OCI-M2 (cell line): ENCODE measurements around the gene C5orf22.
"Not testable (repeated sequence)": the region's sequence is repeated elsewhere in the genome, so short reads cannot be mapped to it uniquely, and the experiment has no call there.

Source experiments
- DNase-seq: peaks from one replicate; lab custom pipeline; 2025; ENCODE audit not compliant: unreplicated experiment; lab: John Stamatoyannopoulos, UW

C5orf22 gene

DNA sequence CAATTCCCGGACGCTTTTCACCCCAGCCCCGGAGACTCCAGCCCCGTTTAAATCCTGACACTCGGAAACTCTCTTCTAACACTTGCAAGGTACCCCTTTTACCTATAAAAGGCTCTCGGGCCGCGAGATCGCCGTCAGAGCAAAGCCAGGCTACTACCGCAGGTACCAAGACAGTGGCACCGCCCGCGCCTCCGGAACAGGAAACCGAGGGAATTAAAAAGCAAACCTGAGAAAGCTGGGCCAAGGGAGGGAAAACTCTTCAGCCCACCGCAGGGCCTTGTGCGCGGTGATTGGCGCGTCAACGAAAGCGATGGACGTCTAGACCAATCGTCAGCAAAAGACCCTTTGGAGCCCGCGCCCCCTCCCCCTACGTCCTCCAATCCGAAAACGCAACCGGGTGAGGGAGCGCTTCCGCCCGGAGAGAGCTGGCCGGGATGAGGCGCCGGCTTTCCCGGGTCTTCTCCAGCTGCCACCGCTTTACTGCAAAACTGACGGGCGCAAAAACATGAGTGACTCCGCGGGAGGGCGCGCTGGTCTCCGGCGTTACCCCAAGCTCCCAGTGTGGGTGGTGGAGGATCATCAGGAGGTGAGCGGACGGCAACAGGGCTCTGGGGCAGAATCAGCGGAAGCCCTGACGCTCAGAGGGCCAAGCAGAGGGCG lies at the start of gene C5orf22, which contains the start of gene DROSHA:
C5orf22 (plus strand) TSS at position 414 of the 660 bp plus-strand sequence; CDS start at position 506, 92 bp downstream.
DROSHA (minus strand) TSS at position 206 of the 660 bp plus-strand sequence. CDS start 3,034 bp downstream, outside the sequence.
- DNase-seq = peak; percentile 48

DNA sequence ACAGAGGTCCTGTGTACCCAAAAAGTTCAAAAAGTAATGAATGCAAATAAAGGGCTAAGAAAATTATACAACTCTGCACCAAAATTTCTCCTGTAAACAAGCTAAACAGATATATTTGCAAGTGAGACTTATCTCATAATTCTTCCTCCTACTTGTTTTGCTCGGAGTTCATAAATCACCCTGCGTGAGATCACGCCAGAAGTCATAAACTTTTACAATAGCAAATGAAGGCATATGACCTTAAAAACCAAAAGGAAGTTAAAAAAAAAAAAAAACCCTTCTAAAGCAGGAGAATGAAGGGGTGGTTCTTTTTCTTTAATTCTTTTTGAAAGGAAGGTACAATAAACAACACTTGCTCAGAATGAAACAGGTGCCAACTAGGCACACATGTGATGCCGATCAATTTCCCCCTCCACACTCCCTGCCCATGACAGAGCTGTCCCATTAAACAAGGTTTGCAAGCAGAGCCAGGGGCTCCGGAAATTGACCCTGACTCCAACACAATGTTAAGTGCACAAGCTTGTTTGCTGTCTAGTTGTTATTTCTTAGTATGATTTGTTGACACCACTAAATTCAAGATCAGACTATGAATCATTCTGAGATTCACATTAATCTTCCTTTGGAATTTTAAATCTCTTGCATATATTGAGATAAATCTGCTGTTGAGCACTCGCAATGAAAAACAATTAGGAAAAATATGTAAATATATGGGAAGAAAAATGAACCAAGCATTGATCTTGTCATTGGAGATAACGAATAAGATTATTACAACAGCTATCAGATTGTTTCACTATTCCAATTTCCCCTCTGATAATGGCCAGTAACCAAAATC lies 46.5 kb upstream of the C5orf22 start:
- no peak for DNase-seq

DNA sequence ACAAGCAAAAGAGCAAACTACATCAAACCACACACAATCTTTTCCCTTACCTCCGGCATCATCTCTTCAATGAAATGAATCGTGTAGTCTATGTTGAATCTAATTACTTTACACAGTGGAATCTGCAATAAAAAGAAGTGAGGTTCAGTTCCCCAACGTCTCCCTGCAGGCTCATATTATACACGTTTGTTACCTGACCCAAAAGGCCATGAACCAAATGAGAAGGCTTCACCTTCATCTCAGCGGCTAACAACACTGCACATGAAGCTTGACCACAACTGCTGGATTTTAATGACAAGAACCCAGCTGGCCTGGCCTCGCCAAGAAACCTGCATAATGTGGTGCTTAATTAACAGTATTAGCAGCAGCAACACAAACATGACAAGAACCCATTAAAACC lies 45.7 kb upstream of the C5orf22 start:
- no peak for DNase-seq

DNA sequence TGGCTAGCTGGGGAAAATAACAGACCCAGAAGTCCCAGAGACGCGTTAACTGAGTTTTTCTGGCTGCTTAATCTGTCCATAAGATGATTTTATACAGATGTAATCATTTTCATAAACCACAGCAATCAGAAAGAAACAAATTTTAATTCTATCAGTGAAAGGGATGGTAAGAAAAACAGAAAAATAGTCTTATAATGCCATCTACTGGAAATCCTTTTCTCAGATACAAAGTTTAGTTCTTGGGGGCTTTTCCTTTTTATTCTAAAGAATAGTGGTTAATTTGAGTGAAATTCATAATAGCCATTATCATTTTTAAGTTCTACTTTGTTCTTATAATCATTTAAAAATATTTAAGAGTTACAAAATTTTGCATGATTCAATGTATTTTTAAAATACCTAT lies 44.6 kb upstream of the C5orf22 start:
- no peak for DNase-seq

DNA sequence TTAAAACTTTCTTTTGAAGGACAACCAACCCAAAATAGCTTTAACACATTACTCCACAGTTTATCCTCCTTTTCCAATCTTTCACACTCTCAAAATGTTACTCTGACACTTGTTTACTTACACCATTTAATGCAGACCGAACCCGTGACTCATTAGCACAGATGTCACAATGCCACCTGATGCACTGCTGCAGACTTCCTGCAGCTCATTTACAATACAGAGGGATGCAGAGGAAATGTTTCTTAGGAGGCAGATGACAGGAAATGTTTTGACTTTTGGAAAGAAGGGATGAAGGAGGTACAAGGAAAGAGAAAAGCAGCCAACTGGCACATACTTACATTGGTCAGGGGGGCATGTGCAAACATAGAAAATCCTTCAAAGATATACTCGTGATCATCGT lies 39.2 kb upstream of the C5orf22 start:
- DNase-seq = no peak

DNA sequence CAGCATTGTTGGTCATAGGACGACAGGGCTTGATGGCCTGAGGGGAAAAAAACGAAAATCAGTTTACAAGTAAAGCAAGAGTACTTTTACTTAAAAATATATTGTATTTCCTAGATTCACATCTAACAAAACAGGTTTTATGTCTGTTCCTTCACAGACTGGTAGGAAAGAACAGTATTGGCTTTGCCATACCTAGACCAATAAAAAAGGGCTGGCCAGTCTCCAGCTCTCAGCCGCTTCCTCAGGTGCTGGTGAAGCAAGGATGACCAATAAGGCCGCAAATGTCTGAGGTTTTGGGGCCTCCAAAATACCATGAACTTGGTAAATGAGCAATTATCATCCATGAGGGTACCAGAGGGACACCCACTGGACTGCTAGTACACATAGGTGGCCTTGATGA lies 36.8 kb upstream of the C5orf22 start:
- DNase-seq = no peak

GRCh38 chr5:31496301-31496700 lies 35.8 kb upstream of the C5orf22 start:
- no peak for DNase-seq

GRCh38 chr5:31496891-31497290 lies 35.2 kb upstream of the C5orf22 start:
- no peak for DNase-seq

DNA sequence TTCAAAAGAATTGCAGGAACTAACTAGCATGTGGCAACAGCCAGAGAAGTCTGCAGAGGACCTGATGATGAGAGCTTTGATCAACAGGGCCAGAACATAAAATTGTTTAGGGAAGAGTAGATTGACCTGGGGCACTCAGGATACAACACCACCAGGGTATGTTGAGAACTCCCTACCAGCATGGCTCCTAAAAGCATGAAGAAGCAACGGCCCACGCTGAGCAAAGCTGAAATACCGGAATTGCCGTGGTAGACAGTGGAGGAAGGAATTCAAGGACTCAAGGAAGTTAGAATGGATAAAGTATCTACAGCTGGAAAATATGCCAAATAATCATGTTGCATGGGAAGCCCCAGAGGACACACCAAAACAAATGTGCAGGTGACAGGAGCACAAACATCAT lies 31.8 kb upstream of the C5orf22 start:
- DNase-seq = no peak

DNA sequence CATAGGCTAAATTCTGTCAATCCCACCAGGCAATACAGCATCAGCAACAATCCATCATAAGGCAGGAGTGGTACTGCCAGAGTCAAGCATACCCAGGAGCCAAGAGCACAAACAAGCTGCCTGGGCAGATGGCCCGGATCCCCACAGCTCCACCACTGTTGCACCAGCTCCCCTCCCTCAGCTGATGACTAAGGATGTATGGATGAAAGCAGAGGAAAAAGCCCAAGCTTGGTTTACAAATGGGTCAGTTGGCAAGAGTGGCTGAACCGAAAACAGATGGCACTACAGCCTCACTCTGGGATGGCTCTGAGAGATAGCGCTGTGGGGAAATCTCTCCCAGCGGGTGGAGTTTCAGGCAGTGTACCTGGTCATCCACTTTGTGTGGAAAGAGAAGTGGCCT lies 29.6 kb upstream of the C5orf22 start:
- no peak for DNase-seq

DNA sequence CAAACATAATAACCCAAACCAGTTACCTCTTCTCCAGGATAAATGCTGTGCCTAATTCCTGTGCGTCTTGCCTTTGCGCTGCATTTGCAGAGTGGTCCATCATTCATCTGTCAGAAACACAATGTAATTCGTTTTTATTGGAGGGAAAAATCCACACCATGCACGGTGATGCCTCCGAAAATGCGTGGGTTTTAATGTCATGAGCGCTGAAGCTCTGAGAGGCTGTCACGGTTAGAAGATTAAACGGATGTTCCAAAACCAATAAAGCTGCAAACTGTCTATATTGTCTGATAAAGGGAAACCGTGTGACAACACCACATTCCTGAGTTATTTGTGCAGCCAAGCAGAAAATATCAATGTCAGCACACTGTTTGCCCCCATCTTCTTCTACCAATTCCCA lies 27.6 kb upstream of the C5orf22 start:
- no peak for DNase-seq

GRCh38 chr5:31511305-31511704 lies 20.8 kb upstream of the C5orf22 start:
- no peak for DNase-seq

- no peak for DNase-seq
Observed at GRCh38 chr5:31516802-31517201, 15.3 kb upstream of the C5orf22 start.

GRCh38 chr5:31523041-31523440 lies 9.1 kb upstream of the C5orf22 start:
- DNase-seq = no peak

DNA sequence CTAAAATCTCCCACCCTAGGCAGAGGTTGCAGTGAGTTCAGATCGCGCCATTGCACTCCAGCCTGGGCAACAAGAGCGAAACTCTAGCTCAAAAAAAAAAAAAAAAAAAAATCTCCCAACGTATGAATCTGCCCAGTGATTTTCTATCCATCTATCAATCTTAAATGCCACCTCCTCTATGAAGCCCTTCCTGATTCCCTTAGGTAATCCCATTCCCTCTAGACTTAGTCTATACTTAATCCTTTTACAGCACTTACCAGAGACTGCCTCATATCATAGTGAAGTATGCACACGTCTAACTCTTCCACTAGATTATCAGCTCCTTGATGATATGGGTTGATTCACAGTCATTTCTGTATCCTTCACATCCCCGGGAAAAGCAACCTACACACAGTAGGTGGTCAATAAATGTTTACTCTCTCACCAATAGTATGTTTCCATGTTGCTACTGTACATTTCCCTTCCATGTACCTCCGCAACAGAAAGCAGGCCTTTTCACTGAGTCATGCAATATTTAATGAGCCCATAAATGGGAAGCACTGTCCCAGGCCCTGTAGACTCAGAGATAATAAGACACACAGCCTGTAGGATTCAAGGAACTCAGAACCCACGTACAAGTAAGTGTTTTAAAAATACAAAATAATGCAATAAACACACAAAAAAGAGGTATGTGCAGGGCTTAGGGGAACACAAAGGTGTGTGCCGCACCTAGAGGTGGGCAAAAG lies 1.4 kb upstream of the C5orf22 start:
- no peak for DNase-seq

- DNase-seq = no peak
Observed at GRCh38 chr5:31531543-31531887, 586 bp upstream of the C5orf22 start.

DNA sequence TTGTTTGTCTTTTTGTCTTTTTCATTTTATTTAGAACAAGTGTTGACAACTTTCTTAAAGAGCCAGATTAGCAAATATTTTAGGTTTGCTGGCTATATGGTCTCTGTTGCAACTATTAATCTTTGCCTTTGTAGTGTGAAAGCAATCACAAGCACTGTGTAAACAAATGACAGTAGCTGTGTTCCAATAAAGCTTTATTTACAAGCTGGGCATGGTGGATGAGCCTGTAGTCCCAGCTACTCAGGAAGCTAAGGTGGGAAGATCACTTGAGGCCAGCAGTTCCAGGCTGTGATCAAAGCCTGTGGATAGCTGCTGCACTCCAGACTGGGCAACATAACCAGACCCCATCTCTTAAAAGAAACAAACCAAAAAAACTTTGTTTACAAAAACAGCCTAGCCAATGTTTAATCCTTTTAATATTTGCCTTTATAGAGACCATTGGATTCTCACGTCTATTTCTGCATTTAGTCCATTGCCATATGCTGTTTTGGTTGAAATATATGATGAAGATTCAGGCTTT lies 2.5 kb downstream of the C5orf22 start:
- DNase-seq = no peak

GRCh38 chr5:31536873-31537272 lies 4.8 kb downstream of the C5orf22 start:
- DNase-seq = no peak

DNA sequence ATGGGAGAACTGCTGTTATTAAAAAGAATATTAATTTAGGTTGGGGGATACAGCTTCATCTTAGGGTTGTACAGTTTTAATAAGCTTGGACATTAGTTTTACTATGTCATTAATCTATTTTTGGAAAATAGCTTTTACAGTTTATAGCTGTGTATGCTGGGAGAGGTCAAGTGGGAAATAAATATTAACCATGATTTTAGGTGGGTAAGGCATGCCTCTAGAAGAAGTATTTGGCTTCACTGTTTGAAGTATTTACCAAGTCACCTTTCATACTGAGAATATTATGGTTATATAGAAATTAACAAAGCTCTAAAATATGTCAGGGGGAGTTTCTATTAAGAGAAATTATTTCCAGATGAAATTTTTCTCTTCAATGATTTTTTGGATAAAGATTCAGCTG lies 5.2 kb downstream of the C5orf22 start:
- no peak for DNase-seq

DNA sequence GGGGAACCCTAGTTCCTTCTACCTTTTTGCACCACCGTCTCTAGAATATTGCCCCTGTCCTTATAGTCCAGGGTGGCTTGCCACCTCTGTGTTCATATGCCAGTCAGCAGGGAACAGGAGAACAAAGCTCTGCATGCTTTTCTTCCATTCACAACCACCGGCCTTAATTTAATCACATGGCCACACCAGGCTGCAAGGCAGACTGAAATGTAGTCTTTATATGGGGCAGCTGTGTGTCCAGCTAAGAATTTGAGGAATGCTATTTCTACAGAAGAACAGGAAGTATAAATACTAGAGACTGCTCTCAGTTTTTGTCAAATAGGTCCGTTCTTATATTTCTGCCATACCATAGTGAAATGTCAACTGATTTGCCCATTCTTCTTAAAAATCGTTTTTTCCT lies 5.8 kb downstream of the C5orf22 start:
- no peak for DNase-seq

DNA sequence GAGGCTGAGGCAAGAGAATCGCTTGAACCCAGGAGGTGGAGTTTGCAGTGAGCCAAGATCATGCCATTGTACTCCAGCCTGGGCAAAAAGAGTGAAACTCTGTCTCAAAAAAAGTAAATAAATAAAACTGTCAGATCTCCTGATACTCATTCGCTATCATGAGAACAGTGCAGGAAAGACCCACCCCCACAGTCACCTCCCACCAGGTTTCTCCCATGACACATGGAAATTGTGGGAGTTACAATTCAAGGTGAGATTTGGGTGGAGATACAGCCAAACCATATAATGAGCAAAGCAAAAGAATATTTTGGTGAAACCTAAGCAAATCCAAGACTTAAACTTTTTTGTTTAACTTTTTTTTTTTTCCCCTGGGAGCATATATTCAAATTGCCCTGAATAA lies 17.0 kb downstream of the C5orf22 start:
- DNase-seq = not testable (repeated sequence)

GRCh38 chr5:31551878-31552277 lies 19.8 kb downstream of the C5orf22 start:
- DNase-seq = no peak
